Mucosa of gallbladder (tissue), 1 donor: ENCODE measurements around the gene PDE10A. TPM values are rescaled to one million over a fixed set of nuclear protein-coding genes. Genes with fewer than 3 reads are reported as not detected.
"Not testable (repeated sequence)": the region's sequence is repeated elsewhere in the genome, so short reads cannot be mapped to it uniquely, and the experiment has no call there.

Experiments
- DNase-seq: peaks from one replicate; pipeline ENCODE4 v3.0.0-alpha.2; 2020; ENCODE audit warnings: low spot score
- total RNA-seq: library from RNA; stranded (reverse); gene quantifications from one replicate; pipeline ENCODE4 v1.2.1, GENCODE V29; 2021
- donor health status: DM: no; HTN: no; CAD: no.

The PDE10A gene
- total RNA-seq, 1 donor from 2014 or later: 29.0 TPM

DNA sequence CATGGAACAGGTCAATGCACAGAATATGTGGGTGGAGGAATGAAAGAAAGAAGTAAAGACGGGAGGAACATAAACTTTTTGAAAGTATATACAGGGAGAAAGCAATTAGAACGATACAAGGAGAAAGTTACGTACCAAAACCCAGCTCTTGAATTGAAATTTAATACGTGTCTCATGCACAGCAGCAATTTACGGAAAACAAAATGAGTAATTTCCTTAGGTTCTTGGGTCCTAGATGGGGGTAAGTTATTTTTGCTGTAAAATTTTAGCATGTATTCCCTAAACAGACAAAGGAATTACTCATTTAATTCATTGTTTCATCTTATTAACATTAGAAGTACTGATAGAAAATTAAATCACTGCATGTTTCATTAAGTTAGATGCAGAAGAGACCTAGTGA is 75.8 kb downstream of the PDE10A start:
- no peak for DNase-seq

GRCh38 chr6:165586706-165587105 is 76.3 kb downstream of the PDE10A start:
- DNase-seq: no peak

- no peak for DNase-seq
Observed at GRCh38 chr6:165585060-165585459, 78.0 kb downstream of the PDE10A start.

- no peak for DNase-seq
Observed at GRCh38 chr6:165584541-165584940, 78.5 kb downstream of the PDE10A start.

DNA sequence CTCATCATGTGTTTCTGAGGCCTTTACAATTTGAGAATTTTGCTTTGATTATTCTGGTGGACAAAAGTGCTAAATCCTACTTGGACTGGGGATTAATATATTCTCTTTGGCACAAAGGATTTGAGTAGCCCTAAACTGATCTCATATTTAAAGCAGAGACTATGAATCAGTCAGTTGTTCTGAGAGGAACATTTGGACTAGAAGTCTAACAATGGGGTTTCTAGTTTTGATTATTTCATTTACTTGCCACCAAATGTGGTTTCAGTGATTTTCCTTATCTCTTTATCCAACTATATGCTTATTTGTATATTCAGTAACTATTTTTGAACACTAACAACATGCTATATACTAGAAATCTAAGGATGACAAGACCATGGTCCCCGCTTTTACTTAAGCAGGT is 81.4 kb downstream of the PDE10A start:
- no peak for DNase-seq

DNA sequence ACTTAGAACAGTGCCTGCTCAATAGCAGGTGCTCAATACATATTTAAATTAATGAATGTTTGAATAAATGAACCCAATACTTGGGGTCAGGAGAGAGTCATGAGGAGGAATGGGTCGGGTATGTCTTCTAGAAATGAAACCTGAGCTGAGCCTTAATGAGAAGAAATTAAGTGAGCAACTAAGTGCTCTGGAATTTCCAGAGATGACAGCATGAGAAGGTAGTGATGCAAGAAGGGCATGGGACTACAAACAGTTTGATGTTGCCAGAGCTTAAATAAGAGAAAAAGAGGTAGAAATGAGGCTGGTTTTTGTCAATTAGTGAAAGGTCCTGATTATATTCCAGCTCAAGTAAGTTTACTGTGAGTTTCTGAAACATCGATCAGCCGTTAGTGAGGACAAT is 82.9 kb downstream of the PDE10A start:
- DNase-seq: no peak

- DNase-seq: no peak
Observed at GRCh38 chr6:165579151-165579550, 83.9 kb downstream of the PDE10A start.

- no peak for DNase-seq
Observed at GRCh38 chr6:165577556-165577955, 85.5 kb downstream of the PDE10A start.

DNA sequence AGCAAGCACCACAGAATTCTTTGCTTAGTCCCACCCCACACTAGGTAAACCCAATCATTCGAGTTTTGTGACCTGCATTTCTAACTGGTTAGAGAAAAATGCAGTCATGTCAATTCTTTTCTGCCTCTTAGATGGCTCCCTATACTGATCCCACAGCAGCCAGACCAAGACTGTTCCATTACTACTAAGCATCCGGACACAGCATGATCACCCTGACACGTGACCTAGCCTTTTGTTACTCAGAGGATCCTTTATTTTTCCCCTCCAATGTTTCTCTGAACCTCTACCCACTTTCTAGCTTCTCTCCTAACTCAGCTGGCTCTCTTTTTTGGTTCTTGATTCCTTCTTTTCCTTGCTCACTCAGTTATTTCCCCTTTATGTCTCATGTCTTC is 87.9 kb downstream of the PDE10A start:
- no peak for DNase-seq

GRCh38 chr6:165574220-165575157 is 88.6 kb downstream of the PDE10A start:
- no peak for DNase-seq

DNA sequence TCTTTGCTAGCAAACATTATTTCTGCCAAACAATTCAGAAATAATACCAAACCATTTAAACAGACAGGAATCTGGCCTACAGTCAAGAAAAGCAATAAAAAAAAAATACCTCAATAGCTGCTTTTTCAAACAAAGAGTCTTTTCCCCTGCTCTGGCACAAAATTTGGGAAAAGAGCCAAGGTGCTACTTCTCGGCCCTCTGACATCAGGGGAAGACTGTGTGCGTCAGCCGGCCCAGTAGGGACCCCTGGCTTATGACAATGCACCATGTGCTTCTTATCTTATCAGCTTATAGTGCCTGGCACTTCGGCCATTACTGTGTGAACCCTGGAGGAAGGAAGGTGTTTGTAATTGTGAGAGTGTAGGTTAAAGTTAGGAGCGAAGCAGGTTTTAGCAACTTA is 89.4 kb downstream of the PDE10A start:
- DNase-seq: peak; percentile 61

- no peak for DNase-seq
Observed at GRCh38 chr6:165571721-165572132, 91.3 kb downstream of the PDE10A start.

GRCh38 chr6:165571068-165571682 is 91.9 kb downstream of the PDE10A start:
- no peak for DNase-seq

- no peak for DNase-seq
Observed at GRCh38 chr6:165568326-165568725, 94.7 kb downstream of the PDE10A start.

DNA sequence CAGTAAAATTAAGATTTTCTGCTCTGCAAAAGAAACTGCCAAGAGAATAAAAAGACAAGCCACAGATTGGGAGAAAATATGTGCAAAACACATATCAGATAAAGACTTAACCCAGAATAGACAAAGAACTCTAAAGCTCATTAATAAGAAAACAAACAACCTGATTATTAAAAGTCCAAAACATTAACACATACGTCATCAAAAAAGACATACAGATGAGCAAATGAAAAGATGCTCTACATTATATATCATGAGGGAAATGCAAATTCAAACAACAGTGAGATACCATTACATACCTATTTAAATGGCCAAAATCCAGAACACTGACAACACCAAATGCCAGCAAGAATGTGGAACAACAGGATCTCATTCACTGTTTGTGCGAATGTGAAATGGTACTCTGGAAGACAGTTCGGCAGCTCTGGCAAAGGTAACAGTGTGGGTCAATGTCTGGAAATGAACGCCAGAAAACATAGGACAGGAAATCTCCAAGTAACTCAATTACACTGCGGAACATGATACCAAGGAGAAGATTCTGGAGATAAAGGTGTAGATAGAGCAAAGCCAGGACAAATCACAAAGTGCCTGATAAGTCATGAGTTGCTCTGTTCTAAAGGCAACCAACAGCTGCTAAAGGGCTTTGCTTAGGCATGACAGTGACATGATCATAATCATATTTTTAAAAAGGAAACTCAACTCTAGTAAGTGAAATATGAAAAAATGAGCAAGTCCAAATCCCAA is 96.8 kb downstream of the PDE10A start:
- no peak for DNase-seq

GRCh38 chr6:165562421-165563090 is 100.5 kb downstream of the PDE10A start:
- DNase-seq: no peak

- no peak for DNase-seq
Observed at GRCh38 chr6:165559632-165560031, 103.4 kb downstream of the PDE10A start.

GRCh38 chr6:165558097-165558496 is 104.9 kb downstream of the PDE10A start:
- not testable (repeated sequence) for DNase-seq

DNA sequence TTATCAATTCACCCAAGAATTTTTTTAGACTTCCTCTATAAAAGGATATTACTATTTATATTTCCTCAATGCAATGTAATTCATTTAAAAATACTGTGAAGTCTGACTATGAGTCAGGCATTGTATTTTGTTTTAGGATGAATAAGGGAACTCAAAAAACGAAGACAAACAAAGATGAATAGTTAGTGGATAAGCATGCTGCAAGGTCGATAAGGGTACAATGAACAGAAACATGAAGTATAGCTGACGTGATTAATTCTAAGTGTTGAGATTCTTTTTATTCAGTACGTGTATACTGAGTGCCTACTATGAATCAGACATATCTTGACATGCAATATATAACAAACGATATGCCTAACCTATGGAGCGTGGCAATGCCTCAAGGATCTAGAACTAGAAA is 105.4 kb downstream of the PDE10A start:
- DNase-seq: no peak

GRCh38 chr6:165556116-165556843 is 106.8 kb downstream of the PDE10A start:
- peak; percentile 46 for DNase-seq

DNA sequence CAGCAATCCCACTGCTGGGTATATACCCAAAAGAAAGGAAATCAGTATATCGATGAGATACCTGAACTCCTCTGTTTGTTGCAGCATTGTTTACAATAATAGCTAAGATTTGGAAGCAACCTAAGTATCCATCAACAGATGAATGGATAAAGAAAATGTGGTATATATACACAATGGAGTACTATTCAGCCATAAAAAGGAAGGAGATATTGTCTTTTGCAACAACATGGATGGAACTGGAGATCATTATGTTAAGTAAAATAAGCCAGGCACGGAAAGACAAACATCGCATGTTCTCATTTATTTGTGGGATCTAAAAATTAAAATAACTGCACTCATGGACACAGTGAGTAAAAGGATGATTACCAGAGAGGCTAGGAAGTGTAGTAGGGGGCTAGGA is 108.4 kb downstream of the PDE10A start:
- DNase-seq: not testable (repeated sequence)
